Motor neuron (in vitro differentiated cells): ENCODE data around the gene PPWD1. TPM values are rescaled to one million over a fixed set of nuclear protein-coding genes. Genes with fewer than 3 reads are reported as not detected.

Source experiments
- ATAC-seq, 8 experiments: fragments of 200-7000 bp; cut with Tn5 transposase; replicated peaks in 6 of 8; 2 replicates each; pipeline ENCODE4 v1.8.0; 2021; ENCODE audit warnings: mild to moderate bottlenecking in 8 of 8, moderate library complexity in 8 of 8
- H3K27ac ChIP-seq, 2 donors: fragments of 250-450 bp; sonication (Bioruptor Pico); 2 replicates each; pipeline ENCODE4 v1.9.0; 2021; ENCODE audit warnings: antibody characterized with exemption in 2 of 2, mild to moderate bottlenecking in 2 of 2, moderate library complexity in 1 of 2
- H3K4me1 ChIP-seq, 2 donors: fragments of 250-450 bp; sonication (Bioruptor Pico); replicated peaks in 1 of 2; 2 replicates each; pipeline ENCODE4 v1.6.1; 2021; ENCODE audit warnings: antibody characterized with exemption in 2 of 2, mild to moderate bottlenecking in 2 of 2, moderate library complexity in 1 of 2
- H3K4me3 ChIP-seq, 5 donors: fragments of 250-450 bp; sonication (Bioruptor Pico); 2 replicates each; pipeline ENCODE4 v1.9.0; 2021; ENCODE audit warnings: antibody characterized with exemption in 5 of 5, mild to moderate bottlenecking in 5 of 5, moderate library complexity in 4 of 5
- WGBS, 10 experiments: fragments of 450-650 bp; shearing (Covaris generic); methylation state at CpG; one replicate each; pipeline ENCODE4 v1.0.0; 2022; 5-methylcytosine and 5-hydroxymethylcytosine counted together
- in situ Hi-C, 9 experiments: fragments of 400-800 bp; cut with MboI; loops; one replicate each; pipeline ENCODE4 v1.15.0; 2021; ENCODE audit warnings: low sequenced_read_pairs in 9 of 9, low pct_unique_long_range_greater_than_20kb in 2 of 9; ENCODE audit not compliant: unreplicated experiment in 9 of 9
- total RNA-seq, 8 experiments: library from RNA; unstranded; fragments of 300-600 nt; gene quantifications; 2 replicates each; pipeline versions ENCODE4 v1.2.3 to v1.2.4, GENCODE V29; 2022

Gene PPWD1
- 10 to 100 TPM; 29.0 to 63.6 (median 40.0) TPM for total RNA-seq

GRCh38 chr5:65562731-65563701, at the start of gene PPWD1, which contains the start of gene CENPK:
Gene PPWD1 (plus strand): TSS chr5:65563296. CDS start chr5:65563311, 15 bp downstream.
Gene CENPK (minus strand): TSS chr5:65563168. CDS start chr5:65554907, 8,261 bp downstream.
- Histone ChIP-seq H3K4me3 (peak within 1 kb of the TSS; percentile 78 to 94 (median 91)), H3K4me1 (peaks cover 10 to 16% of the 10 kb centered on the region in 2 donors), H3K27ac (peak within 1 kb of the TSS; percentile 88 to 96)
- peak; percentile 98 to 100 (median 100) for ATAC-seq
- WGBS, 10 experiments = 0 to 5% (median 0%) methylated on average over 3 to 36 of the region's 54 CpGs; no CpG with 5 or more reads in 1 of the 10 experiments
- in situ Hi-C loops = no loop called here

- Histone ChIP-seq H3K4me1 (no peaks in the 10 kb centered on the region), H3K27ac (no peak overlapping the region), H3K4me3 (no peak overlapping the region)
- WGBS, 10 experiments = 86 to 100% (median 98%) methylated on average over 1 to 3 of the region's 3 CpGs
- in situ Hi-C loops = no loop called here
- ATAC-seq = no peak
Measured at GRCh38 chr5:65525726-65526125, 37.4 kb upstream of the PPWD1 start.

- no peaks in the 10 kb centered on the region for H3K4me1 ChIP-seq
- in situ Hi-C loops = no loop called here
- 100% methylated on average over 1 of the region's 1 CpG; no CpG with 5 or more reads in 5 of the 10 experiments for WGBS, 10 experiments
- H3K27ac ChIP-seq = no peak overlapping the region
- no peak overlapping the region for H3K4me3 ChIP-seq
- ATAC-seq = no peak
Measured at GRCh38 chr5:65530904-65531303, 32.2 kb upstream of the PPWD1 start.

GRCh38 chr5:65535529-65535987, 27.5 kb upstream of the PPWD1 start:
- in situ Hi-C loops = no loop called here
- H3K27ac ChIP-seq = no peak overlapping the region
- ATAC-seq = peak in 2 of 8 experiments; percentile 12 to 70
- 70 to 100% (median 97%) methylated on average over 3 to 6 of the region's 6 CpGs; no CpG with 5 or more reads in 1 of the 10 experiments for WGBS, 10 experiments
- no peak overlapping the region for H3K4me3 ChIP-seq
- H3K4me1 ChIP-seq = no peaks in the 10 kb centered on the region

- H3K4me3 ChIP-seq = no peak overlapping the region
- no peak overlapping the region for H3K27ac ChIP-seq
- in situ Hi-C loops = no loop called here
- ATAC-seq = peak in 1 of 8 experiments; percentile 77
- no peaks in the 10 kb centered on the region for H3K4me1 ChIP-seq
Measured at GRCh38 chr5:65539827-65540226, 23.3 kb upstream of the PPWD1 start.

- no peak for ATAC-seq
- in situ Hi-C loops = no loop called here
- Histone ChIP-seq H3K4me1 (no peaks in the 10 kb centered on the region), H3K27ac (no peak overlapping the region), H3K4me3 (no peak overlapping the region)
- 83 to 100% (median 100%) methylated on average over 1 to 4 of the region's 4 CpGs; no CpG with 5 or more reads in 1 of the 10 experiments for WGBS, 10 experiments
Measured at GRCh38 chr5:65544473-65544872, 18.6 kb upstream of the PPWD1 start.

GRCh38 chr5:65546141-65546540, 17.0 kb upstream of the PPWD1 start:
- in situ Hi-C loops = no loop called here
- no peak overlapping the region for H3K4me3 ChIP-seq
- 83 to 100% (median 94%) methylated on average over 1 to 5 of the region's 5 CpGs; no CpG with 5 or more reads in 3 of the 10 experiments for WGBS, 10 experiments
- ATAC-seq = no peak
- no peaks in the 10 kb centered on the region for H3K4me1 ChIP-seq
- no peak overlapping the region for H3K27ac ChIP-seq

- ATAC-seq = no peak
- in situ Hi-C loops = no loop called here
- Histone ChIP-seq H3K4me1 (no peaks in the 10 kb centered on the region), H3K27ac (no peak overlapping the region), H3K4me3 (no peak overlapping the region)
- WGBS, 10 experiments = 87 to 100% (median 97%) methylated on average over 1 to 7 of the region's 7 CpGs
Measured at GRCh38 chr5:65548281-65548680, 14.8 kb upstream of the PPWD1 start.

- Histone ChIP-seq H3K4me3 (no peak overlapping the region), H3K4me1 (peaks cover 0 to 8% of the 10 kb centered on the region in 2 donors), H3K27ac (no peak overlapping the region)
- in situ Hi-C loops = no loop called here
- ATAC-seq = no peak
- 0 to 100% (median 85%) methylated on average over 1 to 5 of the region's 5 CpGs; no CpG with 5 or more reads in 2 of the 10 experiments for WGBS, 10 experiments
Measured at GRCh38 chr5:65553941-65554340, 9.2 kb upstream of the PPWD1 start.

- in situ Hi-C loops = no loop called here
- peak in 5 of 8 experiments; percentile 63 to 98 (median 89) for ATAC-seq
- Histone ChIP-seq H3K27ac (no peak overlapping the region), H3K4me3 (no peak overlapping the region), H3K4me1 (peaks cover 0 to 8% of the 10 kb centered on the region in 2 donors)
Measured at GRCh38 chr5:65555287-65555686, 7.8 kb upstream of the PPWD1 start.

- no peak overlapping the region for H3K27ac ChIP-seq
- in situ Hi-C loops = no loop called here
- H3K4me1 ChIP-seq = peaks cover 0 to 8% of the 10 kb centered on the region in 2 donors
- no peak overlapping the region for H3K4me3 ChIP-seq
- 45 to 100% (median 100%) methylated on average over 1 to 2 of the region's 2 CpGs for WGBS, 10 experiments
- no peak for ATAC-seq
Measured at GRCh38 chr5:65556181-65556580, 6.9 kb upstream of the PPWD1 start.

- no peak overlapping the region for H3K4me3 ChIP-seq
- no peak for ATAC-seq
- H3K27ac ChIP-seq = no peak overlapping the region
- H3K4me1 ChIP-seq = peaks cover 0 to 8% of the 10 kb centered on the region in 2 donors
- WGBS, 10 experiments = 79 to 100% (median 96%) methylated on average over 1 to 3 of the region's 3 CpGs
- in situ Hi-C loops = no loop called here
Measured at GRCh38 chr5:65556718-65557117, 6.4 kb upstream of the PPWD1 start.

- in situ Hi-C loops = no loop called here
- peak in 1 of 8 experiments; percentile 2 for ATAC-seq
Measured at GRCh38 chr5:65563777-65564176, 681 bp downstream of the PPWD1 start.

More at GRCh38 chr5:65563777-65564176, 681 bp downstream of the PPWD1 start:
- peak overlapping the region; percentile 78 to 94 (median 91) for H3K4me3 ChIP-seq
- H3K4me1 ChIP-seq = peaks cover 10 to 16% of the 10 kb centered on the region in 2 donors
- peak overlapping the region; percentile 88 to 96 for H3K27ac ChIP-seq
- WGBS, 10 experiments = 0 to 32% (median 12%) methylated on average over 1 to 11 of the region's 11 CpGs
